CD4-positive, alpha-beta memory T cell (primary cell): Measurements from ENCODE around the gene PLCB1. TPM values are rescaled to one million over a fixed set of nuclear protein-coding genes. Genes with fewer than 3 reads are reported as not detected.

Experiments
- CTCF ChIA-PET: fragments of 350-600 bp; sonication (Branson Sonifier 250); formaldehyde crosslinking; loops from one replicate; lab custom pipeline; 2021; ENCODE audit warnings: inconsistent platforms; ENCODE audit not compliant: partially characterized antibody; lab: Charles Lee
- POLR2A ChIA-PET: fragments of 350-600 bp; sonication (Branson Sonifier 250); formaldehyde crosslinking; loops from one replicate; lab custom pipeline; 2021; ENCODE audit not compliant: partially characterized antibody; lab: Charles Lee
- DNase-seq, 5 donors: peaks; one replicate each; pipeline versions ENCODE4 v3.0.0 to v3.0.0-alpha.2; 2020 to 2022; ENCODE audit warnings: mixed read lengths in 1 of 5
- H3K27ac ChIP-seq: one replicate; pipeline ENCODE4 v1.7.0; 2013; ENCODE audit warnings: low read depth, low read length
- H3K27me3 ChIP-seq: 2 replicates; pipeline ENCODE4 v1.7.0; 2013; ENCODE audit warnings: mild to moderate bottlenecking, low read length, moderate library complexity; ENCODE audit not compliant: insufficient read depth
- H3K36me3 ChIP-seq: 2 replicates; pipeline ENCODE4 v1.7.0; 2013; ENCODE audit warnings: mild to moderate bottlenecking, low read length, moderate library complexity; ENCODE audit not compliant: insufficient read depth
- H3K4me1 ChIP-seq: 2 replicates; pipeline ENCODE4 v1.7.0; 2013; ENCODE audit warnings: mild to moderate bottlenecking, low read length, moderate library complexity; ENCODE audit not compliant: insufficient read depth
- H3K4me3 ChIP-seq, 2 donors: one replicate each; pipeline ENCODE4 v1.7.0; 2013; ENCODE audit warnings: low read length in 2 of 2, mild to moderate bottlenecking in 1 of 2
- H3K9me3 ChIP-seq, 2 donors: one replicate each; pipeline ENCODE4 v1.7.0; 2013; ENCODE audit warnings: low read length in 2 of 2, control low read depth in 1 of 2; ENCODE audit not compliant: control insufficient read depth in 1 of 2
- H3K27ac Mint-ChIP-seq, 7 donors: one replicate each; pipeline ENCODE4 v1.8.0; 2020 to 2021; ENCODE audit warnings: mixed read lengths in 7 of 7, mild to moderate bottlenecking in 6 of 7, inconsistent platforms in 3 of 7, moderate library complexity in 3 of 7
- H3K27me3 Mint-ChIP-seq, 2 donors: one replicate each; pipeline ENCODE4 v1.8.0; 2020 to 2021; ENCODE audit warnings: mixed read lengths in 2 of 2
- H3K36me3 Mint-ChIP-seq, 2 donors: one replicate each; pipeline ENCODE4 v1.8.0; 2020 to 2021; ENCODE audit warnings: mixed read lengths in 2 of 2, inconsistent platforms in 1 of 2, mild to moderate bottlenecking in 1 of 2
- H3K4me1 Mint-ChIP-seq, 4 donors: one replicate each; pipeline ENCODE4 v1.8.0; 2020 to 2021; ENCODE audit warnings: mixed read lengths in 4 of 4, mild to moderate bottlenecking in 1 of 4
- H3K4me3 Mint-ChIP-seq, 8 donors: one replicate each; pipeline ENCODE4 v1.8.0; 2020 to 2021; ENCODE audit warnings: mixed read lengths in 8 of 8, mild to moderate bottlenecking in 7 of 8, moderate library complexity in 6 of 8, inconsistent platforms in 3 of 8
- H3K9me3 Mint-ChIP-seq, 8 donors: one replicate each; pipeline ENCODE4 v1.8.0; 2020 to 2021; ENCODE audit warnings: mixed read lengths in 8 of 8, mild to moderate bottlenecking in 5 of 8, inconsistent platforms in 3 of 8, moderate library complexity in 1 of 8
- intact Hi-C: fragments of 100-400 bp; cut with micrococcal nuclease; formaldehyde crosslinking; loops from one replicate; pipeline ENCODE4 v1.15.1; 2023
- polyA plus RNA-seq, 2 donors: library from polyadenylated mRNA; unstranded; fragments of 300-500 nt; fragmentation: Illumina TruSeq; gene quantifications; one replicate each; pipeline ENCODE4 v1.2.3, GENCODE V29; 2021
- total RNA-seq, 2 experiments: library from RNA; stranded (reverse); gene quantifications; one replicate each; pipeline ENCODE4 v1.2.3, GENCODE V29; 2021

Gene PLCB1
- total and polyA plus RNA-seq, 4 experiments from 2014 or later: 5.5 to 9.6 (median 8.2) TPM

- H3K9me3 ChIP-seq: no peaks in the 10 kb centered on the region
- CTCF ChIA-PET: no interaction called here
- intact Hi-C loops: no loop called here
- no peaks in the 10 kb centered on the region for H3K36me3 ChIP-seq
- no peak overlapping the region for H3K4me3 ChIP-seq
- no peaks in the 10 kb centered on the region for H3K36me3 Mint-ChIP-seq
- no peaks in the 10 kb centered on the region for H3K9me3 Mint-ChIP-seq
- no peak overlapping the region for H3K4me3 Mint-ChIP-seq
- H3K4me1 Mint-ChIP-seq: no peaks in the 10 kb centered on the region
- no peaks in the 10 kb centered on the region for H3K4me1 ChIP-seq
- no peak for DNase-seq
- no peak overlapping the region for H3K27ac ChIP-seq
- H3K27me3 ChIP-seq: no peaks in the 10 kb centered on the region
- POLR2A ChIA-PET: no interaction called here
- H3K27me3 Mint-ChIP-seq: no peaks in the 10 kb centered on the region
- H3K27ac Mint-ChIP-seq: no peak overlapping the region
Observed at GRCh38 chr20:8326899-8327298, 194.8 kb downstream of the PLCB1 start.

- ChIA-PET CTCF (no interaction called here), POLR2A (no interaction called here)
- H3K27me3 ChIP-seq: no peaks in the 10 kb centered on the region
- H3K36me3 ChIP-seq: no peaks in the 10 kb centered on the region
- intact Hi-C loops: no loop called here
- H3K4me3 ChIP-seq: no peak overlapping the region
- Mint-ChIP-seq H3K27me3 (no peaks in the 10 kb centered on the region), H3K9me3 (no peaks in the 10 kb centered on the region), H3K4me1 (no peaks in the 10 kb centered on the region), H3K27ac (no peak overlapping the region), H3K36me3 (no peaks in the 10 kb centered on the region), H3K4me3 (no peak overlapping the region)
- DNase-seq: no peak
- no peak overlapping the region for H3K27ac ChIP-seq
- no peaks in the 10 kb centered on the region for H3K4me1 ChIP-seq
- H3K9me3 ChIP-seq: no peaks in the 10 kb centered on the region
Observed at GRCh38 chr20:8328189-8328588, 196.1 kb downstream of the PLCB1 start.

- Mint-ChIP-seq H3K4me1 (no peaks in the 10 kb centered on the region), H3K4me3 (no peak overlapping the region), H3K36me3 (no peaks in the 10 kb centered on the region), H3K9me3 (no peaks in the 10 kb centered on the region), H3K27ac (no peak overlapping the region), H3K27me3 (no peaks in the 10 kb centered on the region)
- H3K4me3 ChIP-seq: no peak overlapping the region
- no peak overlapping the region for H3K27ac ChIP-seq
- H3K9me3 ChIP-seq: no peaks in the 10 kb centered on the region
- H3K4me1 ChIP-seq: no peaks in the 10 kb centered on the region
- ChIA-PET POLR2A (no interaction called here), CTCF (no interaction called here)
- DNase-seq: no peak
- no peaks in the 10 kb centered on the region for H3K27me3 ChIP-seq
- H3K36me3 ChIP-seq: no peaks in the 10 kb centered on the region
- intact Hi-C loops: no loop called here
Observed at GRCh38 chr20:8330319-8330784, 198.3 kb downstream of the PLCB1 start.

- no peak overlapping the region for H3K27ac ChIP-seq
- H3K4me3 ChIP-seq: no peak overlapping the region
- no peak for DNase-seq
- CTCF ChIA-PET: no interaction called here
- no peaks in the 10 kb centered on the region for H3K9me3 ChIP-seq
- no peaks in the 10 kb centered on the region for H3K27me3 Mint-ChIP-seq
- POLR2A ChIA-PET: no interaction called here
- no peak overlapping the region for H3K27ac Mint-ChIP-seq
- no peaks in the 10 kb centered on the region for H3K36me3 ChIP-seq
- no peaks in the 10 kb centered on the region for H3K36me3 Mint-ChIP-seq
- H3K27me3 ChIP-seq: no peaks in the 10 kb centered on the region
- intact Hi-C loops: no loop called here
- H3K4me1 ChIP-seq: no peaks in the 10 kb centered on the region
- H3K4me1 Mint-ChIP-seq: no peaks in the 10 kb centered on the region
- no peaks in the 10 kb centered on the region for H3K9me3 Mint-ChIP-seq
- no peak overlapping the region for H3K4me3 Mint-ChIP-seq
Observed at GRCh38 chr20:8330785-8331695, 199.0 kb downstream of the PLCB1 start.

GRCh38 chr20:8331740-8332412 is 199.8 kb downstream of the PLCB1 start:
- Mint-ChIP-seq H3K36me3 (no peaks in the 10 kb centered on the region), H3K4me3 (no peak overlapping the region), H3K27me3 (no peaks in the 10 kb centered on the region), H3K27ac (no peak overlapping the region), H3K4me1 (no peaks in the 10 kb centered on the region), H3K9me3 (no peaks in the 10 kb centered on the region)
- Histone ChIP-seq H3K4me1 (no peaks in the 10 kb centered on the region), H3K9me3 (no peaks in the 10 kb centered on the region), H3K36me3 (no peaks in the 10 kb centered on the region), H3K4me3 (no peak overlapping the region), H3K27me3 (no peaks in the 10 kb centered on the region), H3K27ac (no peak overlapping the region)
- ChIA-PET POLR2A (no interaction called here), CTCF (no interaction called here)
- intact Hi-C loops: no loop called here
- no peak for DNase-seq

- no peak overlapping the region for H3K4me3 ChIP-seq
- no peaks in the 10 kb centered on the region for H3K4me1 ChIP-seq
- DNase-seq: no peak
- no peaks in the 10 kb centered on the region for H3K27me3 ChIP-seq
- CTCF ChIA-PET: no interaction called here
- Mint-ChIP-seq H3K4me3 (no peak overlapping the region), H3K27ac (no peak overlapping the region), H3K4me1 (no peaks in the 10 kb centered on the region), H3K27me3 (no peaks in the 10 kb centered on the region), H3K36me3 (no peaks in the 10 kb centered on the region), H3K9me3 (no peaks in the 10 kb centered on the region)
- intact Hi-C loops: no loop called here
- H3K9me3 ChIP-seq: no peaks in the 10 kb centered on the region
- no peak overlapping the region for H3K27ac ChIP-seq
- POLR2A ChIA-PET: no interaction called here
- no peaks in the 10 kb centered on the region for H3K36me3 ChIP-seq
Observed at GRCh38 chr20:8334641-8335040, 202.6 kb downstream of the PLCB1 start.

GRCh38 chr20:8335059-8335458 is 203.0 kb downstream of the PLCB1 start:
- Mint-ChIP-seq H3K4me1 (no peaks in the 10 kb centered on the region), H3K9me3 (no peaks in the 10 kb centered on the region), H3K27ac (no peak overlapping the region), H3K4me3 (no peak overlapping the region), H3K36me3 (no peaks in the 10 kb centered on the region), H3K27me3 (no peaks in the 10 kb centered on the region)
- intact Hi-C loops: no loop called here
- ChIA-PET POLR2A (no interaction called here), CTCF (no interaction called here)
- H3K27ac ChIP-seq: no peak overlapping the region
- H3K36me3 ChIP-seq: no peaks in the 10 kb centered on the region
- no peak overlapping the region for H3K4me3 ChIP-seq
- H3K27me3 ChIP-seq: no peaks in the 10 kb centered on the region
- DNase-seq: no peak
- no peaks in the 10 kb centered on the region for H3K4me1 ChIP-seq
- H3K9me3 ChIP-seq: no peaks in the 10 kb centered on the region
